ENCODE results near the gene AQP1. TPM values are rescaled to one million over a fixed set of nuclear protein-coding genes. Genes with fewer than 3 reads are reported as not detected.

AQP1 gene
- total and polyA plus RNA-seq, 10 of the 15 experiments (the other 5 are each of a cell fraction or from before 2014, with no cell fraction given): 0.03 to 0.64 TPM; not detected in 8

- no peaks in the 10 kb centered on the region for H3K36me3 ChIP-seq (ENCODE audit: control insufficient read depth in 2 of 2, insufficient read depth in 2 of 2, low read length in 1 of 2)
- intact Hi-C loops (cut with micrococcal nuclease; ENCODE audit: unreplicated experiment): no loop called here
- H3K27me3 ChIP-seq (replicated peaks in 1 of 2; ENCODE audit: control insufficient read depth in 2 of 2, insufficient read depth in 2 of 2, low read length in 1 of 2): no peaks in the 10 kb centered on the region
- no peak for FAIRE-seq
- peaks cover 13% of the 10 kb centered on the region for H3K4me1 ChIP-seq (ENCODE audit: control insufficient read depth, insufficient read depth, low read length)
- POLR2A ChIA-PET: no interaction called here
- CTCF ChIA-PET: interaction anchor here (0.9 to 11.3 kb wide), 4 partner anchors 12 to 172 kb away, joined by 3 to 159 read pairs (median 10); no protein-coding TSS in a partner anchor
- SMC1A ChIA-PET (ENCODE audit: uncharacterized antibody, unreplicated experiment): interaction anchor here (1.0 to 4.8 kb wide), 3 partner anchors 12 to 172 kb away, joined by 3 to 49 read pairs (median 3); no protein-coding TSS in a partner anchor
- H3K9ac ChIP-seq (ENCODE audit: control insufficient read depth, insufficient read depth, low read length): no peak overlapping the region
- no peak overlapping the region for H3K4me2 ChIP-seq (ENCODE audit: control insufficient read depth, insufficient read depth)
- H3K9me3 ChIP-seq (replicated peaks; ENCODE audit: control insufficient read depth, insufficient read depth, low read length): no peaks in the 10 kb centered on the region
- WGBS (ENCODE audit: insufficient coverage, insufficient replicate concordance, low lambda C conversion rate, missing lambda C conversion rate): 22% methylated on average over 3 of the region's 3 CpGs
- H4K20me1 ChIP-seq (ENCODE audit: control insufficient read depth, insufficient read depth): no peaks in the 10 kb centered on the region
- in situ Hi-C loops (cut with MboI): no loop called here
- H3K79me2 ChIP-seq (ENCODE audit: control insufficient read depth, insufficient read depth, low read length): no peaks in the 10 kb centered on the region
- ATAC-seq: no peak
- no peak overlapping the region for H3K4me3 ChIP-seq
- no peak for DNase-seq (ENCODE audit: low read depth, low spot score)
- H2AFZ ChIP-seq (ENCODE audit: control insufficient read depth, low read depth, low read length): no peak overlapping the region
- no peak for TF ChIP-seq TCF12 (IDR thresholded peaks at IDR 0.05; ENCODE audit: low read depth, low read length)
- TF ChIP-seq ZNF274 (IDR thresholded peaks at IDR 0.05; ENCODE audit: insufficient read depth, insufficient read length): no peak
- no peak for TF ChIP-seq BCLAF1 (IDR thresholded peaks at IDR 0.05)
- TF ChIP-seq SREBF2 (IDR thresholded peaks at IDR 0.05; ENCODE audit: low read length): no peak
- no peak for TF ChIP-seq RBBP5 (conservative IDR thresholded peaks at IDR 0.05)
- TF ChIP-seq MLLT1 (IDR thresholded peaks at IDR 0.05): no peak
- no peak for TF ChIP-seq SUZ12 (IDR thresholded peaks at IDR 0.05; ENCODE audit: unreplicated experiment)
- no peak overlapping the region for H3K27ac ChIP-seq (ENCODE audit: control insufficient read depth, insufficient read depth)
- RAD21 ChIA-PET (ENCODE audit: unreplicated experiment): no interaction called here
- BruUV-seq (replicated peaks): no TSS peak
These were observed 59.8 kb downstream of the AQP1 start for GRCh38 chr7:30971440-30971839.
